GM23248 (cell line): ENCODE measurements around the gene HEATR1. TPM values are rescaled to one million over a fixed set of nuclear protein-coding genes. Genes with fewer than 3 reads are reported as not detected.

Experiments used
- DNase-seq: peaks from one replicate; pipeline ENCODE4 v3.0.0-alpha.2; 2015
- H2AFZ ChIP-seq: fragments of 200-600 bp; sonication (generic); 2 replicates; pipeline ENCODE4 v1.6.1; 2016; ENCODE audit warnings: antibody characterized with exemption
- H3F3A ChIP-seq: fragments of 200-600 bp; sonication (generic); 2 replicates; pipeline ENCODE4 v1.6.1; 2016; ENCODE audit warnings: mild to moderate bottlenecking, antibody characterized with exemption, mixed run types; ENCODE audit not compliant: insufficient read depth
- H3K27ac ChIP-seq: fragments of 200-600 bp; sonication (generic); 2 replicates; pipeline ENCODE4 v1.5.1; 2016; ENCODE audit warnings: mild to moderate bottlenecking
- H3K27me3 ChIP-seq: fragments of 200-600 bp; sonication (generic); replicated peaks from 2 replicates; pipeline ENCODE4 v1.6.1; 2016; ENCODE audit warnings: mild to moderate bottlenecking; ENCODE audit not compliant: insufficient read depth
- H3K36me3 ChIP-seq: fragments of 200-600 bp; sonication (generic); 2 replicates; pipeline ENCODE4 v1.6.1; 2016; ENCODE audit warnings: low read depth, mild to moderate bottlenecking
- H3K4me1 ChIP-seq: fragments of 200-600 bp; sonication (generic); 2 replicates; pipeline ENCODE4 v1.6.1; 2016; ENCODE audit warnings: mild to moderate bottlenecking; ENCODE audit not compliant: insufficient read depth
- H3K4me2 ChIP-seq: fragments of 200-600 bp; sonication (generic); one replicate; pipeline ENCODE4 v1.6.1; 2016; ENCODE audit warnings: mild to moderate bottlenecking; ENCODE audit not compliant: unreplicated experiment
- H3K4me3 ChIP-seq: fragments of 200-600 bp; sonication (generic); 2 replicates; pipeline ENCODE4 v1.5.1; 2016; ENCODE audit warnings: mild to moderate bottlenecking
- H3K79me2 ChIP-seq: fragments of 200-600 bp; sonication (generic); 2 replicates; pipeline ENCODE4 v1.6.1; 2016; ENCODE audit warnings: mild to moderate bottlenecking; ENCODE audit not compliant: insufficient read depth
- H3K9ac ChIP-seq: fragments of 200-600 bp; sonication (generic); 2 replicates; pipeline ENCODE4 v1.6.1; 2016; ENCODE audit warnings: mild to moderate bottlenecking
- H3K9me2 ChIP-seq: fragments of 200-600 bp; sonication (generic); 2 replicates; pipeline ENCODE4 v1.6.1; 2016; ENCODE audit warnings: mixed run types, mild to moderate bottlenecking, moderate library complexity; ENCODE audit not compliant: insufficient read depth
- H3K9me3 ChIP-seq: fragments of 200-600 bp; sonication (generic); one replicate; pipeline ENCODE4 v1.6.1; 2017; ENCODE audit warnings: low read depth
- H4K20me1 ChIP-seq: fragments of 200-600 bp; sonication (generic); 2 replicates; pipeline ENCODE4 v1.6.0; 2016; ENCODE audit not compliant: insufficient read depth
- EZH2 ChIP-seq: fragments of 200-600 bp; sonication (generic); IDR thresholded peaks from 2 replicates; pipeline ENCODE4 v1.6.1; 2018; ENCODE audit warnings: antibody characterized with exemption, mild to moderate bottlenecking; ENCODE audit not compliant: insufficient read depth, poor library complexity, severe bottlenecking
- EZH2phosphoT487 ChIP-seq: fragments of 200-600 bp; sonication (generic); IDR thresholded peaks from 2 replicates; pipeline ENCODE4 v1.6.1; 2018; ENCODE audit warnings: antibody characterized with exemption, moderate library complexity, mild to moderate bottlenecking, low read depth; ENCODE audit not compliant: insufficient read depth
- WGBS, 2 experiments: methylation state at CpG; one replicate each; pipeline ENCODE4 v1.1.6; 2015 to 2017; ENCODE audit warnings: low lambda C conversion rate in 2 of 2, low coverage in 1 of 2; ENCODE audit errors: missing lambda C conversion rate in 2 of 2; 5-methylcytosine and 5-hydroxymethylcytosine counted together
- in situ Hi-C: fragments of 300-500 bp; cut with MboI; formaldehyde crosslinking; loops from 2 replicates; pipeline ENCODE4 v1.15.0; 2020
- polyA plus RNA-seq: library from polyadenylated mRNA; unstranded; fragments of >200 nt; fragmentation: Nextera tagmentation; extraction: Ambion mirVana; gene quantifications from 2 replicates; pipeline ENCODE4 v1.2.1, GENCODE V29; 2016
- total RNA-seq: library from RNA; depleted of rRNA; stranded (reverse); fragments of >200 nt; shearing (Covaris generic); gene quantifications from 2 replicates; pipeline ENCODE4 v1.2.3, GENCODE V29; 2014; rRNA removed

HEATR1 gene
- total and polyA plus RNA-seq, 2 experiments from 2014 or later = 15.7 to 24.0 TPM

DNA sequence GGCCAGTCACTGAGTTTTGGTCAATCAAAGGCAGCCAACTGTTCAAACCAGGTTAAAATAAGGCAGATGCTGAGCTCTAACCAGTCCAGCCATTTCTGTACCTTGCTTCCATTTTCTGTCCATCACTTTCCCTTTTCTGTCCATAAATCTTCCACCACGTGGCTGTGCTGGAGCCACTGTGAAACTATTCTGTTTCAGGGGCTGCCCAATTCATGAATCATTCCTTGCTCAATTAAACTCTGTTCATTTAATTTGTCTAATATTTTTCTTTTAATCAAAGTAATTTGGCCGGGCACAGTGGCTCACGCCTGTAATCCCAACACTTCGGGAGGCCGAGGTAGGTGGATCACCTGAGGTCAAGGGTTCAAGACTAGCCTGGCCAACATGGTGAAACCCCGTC, 103.2 kb downstream of the HEATR1 start:
- no peak overlapping the region for H3K4me2 ChIP-seq
- TF ChIP-seq EZH2phosphoT487 (no peak), EZH2 (no peak)
- no peak overlapping the region for H3K9ac ChIP-seq
- no peak overlapping the region for H2AFZ ChIP-seq
- H3K4me1 ChIP-seq = peaks cover 11% of the 10 kb centered on the region; the same call in 1 of the 2 replicates
- DNase-seq = no peak
- 78 to 79% methylated on average over 6 of the region's 6 CpGs for WGBS, 2 experiments
- H4K20me1 ChIP-seq = no peaks in the 10 kb centered on the region
- no peaks in the 10 kb centered on the region for H3F3A ChIP-seq
- no peak overlapping the region for H3K27ac ChIP-seq
- H3K9me2 ChIP-seq = no peaks in the 10 kb centered on the region
- H3K4me3 ChIP-seq = no peak overlapping the region
- H3K9me3 ChIP-seq = no peaks in the 10 kb centered on the region
- in situ Hi-C loops = no loop called here
- H3K27me3 ChIP-seq = no peaks in the 10 kb centered on the region
- no peaks in the 10 kb centered on the region for H3K36me3 ChIP-seq
- H3K79me2 ChIP-seq = no peaks in the 10 kb centered on the region

Other genes with a start within 250 kb of the HEATR1 start
- gene EDARADD, start 210.2 kb downstream of the HEATR1 start, total RNA-seq = 0.86 and 2.3 TPM in 2 replicates
- gene EDARADD, start 210.2 kb downstream of the HEATR1 start, polyA plus RNA-seq = 1.3 and 1.7 TPM in 2 replicates
- 62.1 and 68.6 TPM in 2 replicates for gene LGALS8, start 80.5 kb downstream of the HEATR1 start, total RNA-seq
- gene LGALS8, start 80.5 kb downstream of the HEATR1 start, polyA plus RNA-seq = 43.3 and 46.2 TPM in 2 replicates
- not detected in 2 replicates for gene ACTN2, start 82.0 kb upstream of the HEATR1 start, total RNA-seq
- gene ACTN2, start 82.0 kb upstream of the HEATR1 start, polyA plus RNA-seq = 0.22 TPM in 1 of 2 replicates, not detected in the other
- gene MTR, start 190.8 kb upstream of the HEATR1 start, total RNA-seq = 20.0 and 25.9 TPM in 2 replicates
- gene MTR, start 190.8 kb upstream of the HEATR1 start, polyA plus RNA-seq = 15.9 and 17.2 TPM in 2 replicates